Small intestine (tissue), 7 donors: ENCODE data around the gene CRTC2. TPM values are rescaled to one million over a fixed set of nuclear protein-coding genes. Genes with fewer than 3 reads are reported as not detected.
"Not testable (repeated sequence)": the region's sequence is repeated elsewhere in the genome, so short reads cannot be mapped to it uniquely, and the experiment has no call there.

Experiments used
- DNase-seq, 2 donors: peaks; one replicate each; pipeline versions ENCODE4 v3.0.0 to v3.0.0-alpha.2; 2013
- FAIRE-seq: peaks from 2 replicates; lab custom pipeline; 2012; peaks lifted over from hg19 to GRCh38; lab: Jason Lieb, UNC
- H3K27ac ChIP-seq, 3 donors: one replicate each; pipeline ENCODE4 v1.5.1; 2013; ENCODE audit warnings: low read length in 2 of 3, mild to moderate bottlenecking in 2 of 3, control low read depth in 1 of 3, inconsistent platforms in 1 of 3, low read depth in 1 of 3, moderate library complexity in 1 of 3
- H3K27me3 ChIP-seq, 3 donors: one replicate each; pipeline ENCODE4 v1.6.1; 2013; ENCODE audit warnings: low read length in 3 of 3, inconsistent platforms in 1 of 3; ENCODE audit not compliant: control insufficient read depth in 3 of 3, insufficient read depth in 3 of 3
- H3K36me3 ChIP-seq, 3 donors: one replicate each; pipeline ENCODE4 v1.6.1; 2013; ENCODE audit warnings: low read length in 3 of 3, inconsistent platforms in 1 of 3, low read depth in 1 of 3, mild to moderate bottlenecking in 1 of 3, moderate library complexity in 1 of 3; ENCODE audit not compliant: control insufficient read depth in 3 of 3, insufficient read depth in 2 of 3
- H3K4me1 ChIP-seq, 3 donors: one replicate each; pipeline ENCODE4 v1.6.1; 2013; ENCODE audit warnings: low read length in 2 of 3, inconsistent platforms in 1 of 3, low read depth in 1 of 3, mild to moderate bottlenecking in 1 of 3, moderate library complexity in 1 of 3; ENCODE audit not compliant: control insufficient read depth in 3 of 3, insufficient read depth in 2 of 3
- H3K4me3 ChIP-seq, 3 donors: one replicate each; pipeline ENCODE4 v1.5.1; 2013; ENCODE audit warnings: low read length in 3 of 3, control low read depth in 1 of 3, inconsistent platforms in 1 of 3, low read depth in 1 of 3, mild to moderate bottlenecking in 1 of 3, moderate library complexity in 1 of 3
- H3K9me3 ChIP-seq, 2 donors: one replicate each; pipeline ENCODE4 v1.6.1; 2013; ENCODE audit warnings: low read depth in 1 of 2, low read length in 1 of 2; ENCODE audit not compliant: control insufficient read depth in 2 of 2, insufficient read depth in 1 of 2
- WGBS, 3 donors: extraction: QIAGEN DNeasy Blood & Tissue Kit; methylation state at CpG; one replicate each; pipeline ENCODE4 v1.1.7; 2013; 5-methylcytosine and 5-hydroxymethylcytosine counted together
- polyA plus RNA-seq, 4 donors: library from polyadenylated mRNA; stranded (reverse) in 3 of 4; unstranded in 1 of 4; fragments of 200-250 nt in 3 of 4; fragments of 120-200 nt in 1 of 4; gene quantifications; one replicate each; pipeline versions ENCODE4 v1.2.1 to v1.2.3, GENCODE V29; 2013
- donor health status: healthy with polysubstance abuse.
- donor health status: control.
- donor health status: control.
- donor health status: Bipolar disorder and iron deficiency.
- donor health status: healthy.

CRTC2 gene
- polyA plus RNA-seq, 4 donors = 21.7 to 49.4 (median 33.3) TPM

DNA sequence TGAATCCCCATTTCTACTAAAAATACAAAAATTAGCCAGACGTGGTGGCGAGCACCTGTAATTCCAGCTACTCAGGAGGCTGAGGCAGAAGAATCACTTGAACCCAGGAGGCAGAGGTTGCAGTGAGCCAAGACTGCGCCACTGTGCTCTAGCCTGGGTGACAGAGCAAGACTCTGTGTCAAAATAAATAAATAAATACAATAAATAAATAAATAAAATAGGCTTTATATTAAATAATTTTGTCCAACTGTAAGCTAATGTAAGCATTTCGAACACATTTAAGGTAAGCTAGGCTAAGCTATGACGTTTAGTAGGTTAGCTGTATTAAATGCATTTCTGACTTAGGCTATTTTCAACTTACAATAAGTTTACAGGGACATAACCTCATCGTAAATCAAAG, 47.9 kb downstream of the CRTC2 start:
- H3K4me3 ChIP-seq, H3K9me3 ChIP-seq, DNase-seq, H3K27me3 ChIP-seq, FAIRE-seq, H3K4me1 ChIP-seq, H3K27ac ChIP-seq: not testable (repeated sequence)
- 78 to 86% (median 85%) methylated on average over 6 of the region's 6 CpGs for WGBS, 3 donors
- H3K36me3 ChIP-seq = peaks cover 0 to 24% (median 0%) of the 10 kb centered on the region in 3 donors

DNA sequence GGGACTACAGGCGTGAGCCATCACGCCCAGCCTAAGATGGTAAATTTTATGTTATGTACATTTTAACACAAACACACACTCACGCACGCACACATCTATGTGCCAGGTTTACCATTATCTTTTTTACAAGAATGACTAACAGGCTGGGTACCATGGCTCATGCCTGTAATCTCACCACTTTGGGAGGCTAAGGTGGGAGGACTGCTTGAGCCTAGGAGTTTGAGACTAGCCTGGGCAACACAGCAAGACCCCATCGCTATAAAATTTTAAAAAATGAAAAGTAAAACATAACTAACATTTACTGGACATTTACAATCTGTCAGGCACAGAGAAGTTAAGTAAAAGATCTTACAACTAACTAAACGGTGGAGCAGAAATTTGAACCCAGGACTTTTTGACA, 50.3 kb downstream of the CRTC2 start:
- H3K27me3 ChIP-seq = no peaks in the 10 kb centered on the region
- peaks cover 0 to 3% of the 10 kb centered on the region in 2 donors for H3K9me3 ChIP-seq
- no peak overlapping the region for H3K27ac ChIP-seq
- H3K36me3 ChIP-seq = peaks cover 0 to 26% (median 3%) of the 10 kb centered on the region in 3 donors
- DNase-seq (no peak), FAIRE-seq (no peak)
- WGBS, 3 donors = 93 to 94% (median 93%) methylated on average over 6 of the region's 6 CpGs
- no peaks in the 10 kb centered on the region for H3K4me1 ChIP-seq
- H3K4me3 ChIP-seq = no peak overlapping the region

DNA sequence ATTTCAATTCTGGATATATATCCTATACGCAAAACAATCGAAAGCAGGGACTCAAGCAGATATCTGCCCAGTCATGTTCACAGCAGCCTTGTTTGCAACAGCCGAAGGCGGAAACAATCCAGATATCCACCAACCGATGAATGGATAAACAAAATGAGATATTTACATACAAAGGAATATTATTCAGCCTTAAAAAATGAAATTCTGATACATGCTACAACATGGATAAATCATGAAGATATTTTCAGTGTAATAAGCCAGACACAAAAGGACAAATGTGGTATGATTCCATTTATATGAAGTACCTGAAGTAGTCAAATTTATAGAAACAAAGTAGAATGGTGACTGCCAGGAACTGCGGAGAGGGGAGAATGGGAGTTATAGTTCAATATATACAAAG, 51.3 kb downstream of the CRTC2 start:
- no peaks in the 10 kb centered on the region for H3K27me3 ChIP-seq
- no peaks in the 10 kb centered on the region for H3K4me1 ChIP-seq
- FAIRE-seq (no peak), DNase-seq (no peak)
- peaks cover 0 to 3% of the 10 kb centered on the region in 2 donors for H3K9me3 ChIP-seq
- H3K27ac ChIP-seq = no peak overlapping the region
- H3K36me3 ChIP-seq = peaks cover 0 to 27% (median 3%) of the 10 kb centered on the region in 3 donors
- H3K4me3 ChIP-seq = no peak overlapping the region
- WGBS, 3 donors = 89 to 97% (median 92%) methylated on average over 6 of the region's 6 CpGs

DNA sequence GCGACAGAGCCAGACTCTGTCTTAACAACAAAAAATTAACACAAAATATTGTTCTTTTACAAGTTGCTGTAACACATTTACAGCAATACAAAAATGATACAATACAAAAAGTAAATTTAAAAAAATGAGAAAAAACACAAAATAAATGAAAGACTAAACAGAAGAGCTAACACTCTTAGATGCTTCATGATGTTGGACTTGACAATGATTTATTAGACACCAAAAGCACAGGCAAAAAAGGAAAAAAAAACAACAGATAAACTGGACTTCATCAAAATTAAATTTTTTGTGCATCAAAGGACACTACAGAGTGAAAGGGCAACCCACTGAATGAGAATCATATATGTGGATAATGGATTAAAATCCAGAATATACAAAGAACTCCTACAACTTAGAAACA, 52.0 kb downstream of the CRTC2 start:
- FAIRE-seq (no peak), DNase-seq (no peak)
- Histone ChIP-seq H3K27ac (no peak overlapping the region), H3K9me3 (peaks cover 0 to 3% of the 10 kb centered on the region in 2 donors), H3K4me1 (no peaks in the 10 kb centered on the region), H3K4me3 (no peak overlapping the region), H3K36me3 (peaks cover 0 to 27% (median 3%) of the 10 kb centered on the region in 3 donors), H3K27me3 (no peaks in the 10 kb centered on the region)
- 96 to 100% (median 96%) methylated on average over 1 of the region's 1 CpG for WGBS, 3 donors

DNA sequence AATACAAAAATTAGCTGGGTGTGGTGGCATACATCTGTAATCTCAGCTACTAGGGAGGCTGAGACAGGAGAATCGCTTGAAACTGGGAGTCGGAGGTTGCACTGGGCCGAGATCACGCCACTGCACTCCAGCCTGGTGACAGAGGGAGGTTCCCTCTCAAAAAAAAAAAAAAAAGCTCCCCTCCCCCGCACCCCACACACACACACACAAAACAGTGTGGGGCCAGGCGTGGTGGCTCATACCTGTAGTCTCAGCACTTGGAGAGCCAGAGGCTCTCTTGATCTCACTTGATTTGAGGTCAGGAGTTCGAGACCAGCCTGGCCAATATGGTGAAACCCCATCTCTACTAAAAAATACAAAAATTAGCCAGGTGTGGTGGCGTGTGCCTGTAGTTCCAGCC, 52.5 kb downstream of the CRTC2 start:
- not testable (repeated sequence) for DNase-seq, H3K9me3 ChIP-seq, H3K27me3 ChIP-seq, H3K27ac ChIP-seq, H3K4me1 ChIP-seq, H3K4me3 ChIP-seq, FAIRE-seq
- 94 to 98% (median 97%) methylated on average over 7 to 8 of the region's 8 CpGs for WGBS, 3 donors
- H3K36me3 ChIP-seq = peaks cover 0 to 27% (median 3%) of the 10 kb centered on the region in 3 donors

DNA sequence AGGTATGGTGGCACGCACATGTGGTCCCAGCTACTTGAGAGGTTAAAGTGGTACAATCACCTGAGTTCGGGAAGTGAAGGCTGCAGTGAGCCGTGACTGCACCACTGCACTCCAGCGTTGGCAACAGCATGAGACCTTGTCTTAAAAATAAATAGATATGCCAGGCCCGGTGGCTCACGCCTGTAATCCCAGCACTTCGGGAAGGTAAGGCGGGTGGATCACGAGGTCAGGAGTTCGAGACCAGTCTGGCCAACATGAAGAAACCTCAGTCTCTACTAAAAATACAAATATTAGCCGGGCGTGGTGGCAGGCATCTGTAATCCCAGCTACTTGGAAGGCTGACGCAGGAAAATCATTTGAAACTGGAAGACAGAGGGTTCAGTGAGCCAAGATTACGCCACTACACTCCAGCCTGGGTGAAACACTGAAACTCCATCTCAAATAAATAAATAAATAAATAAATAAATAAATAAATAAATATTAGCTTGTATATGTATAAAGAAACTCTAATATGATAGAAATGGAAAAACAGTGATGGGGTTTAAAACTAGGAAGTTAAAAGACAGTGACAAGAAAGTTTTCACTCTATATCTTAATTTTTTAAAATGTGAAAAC, 54.5 kb downstream of the CRTC2 start:
- peaks cover 0 to 3% of the 10 kb centered on the region in 2 donors for H3K9me3 ChIP-seq
- DNase-seq (no peak), FAIRE-seq (no peak)
- 86 to 96% (median 95%) methylated on average over 14 of the region's 14 CpGs for WGBS, 3 donors
- no peak overlapping the region for H3K4me3 ChIP-seq
- no peak overlapping the region for H3K27ac ChIP-seq
- peaks cover 3 to 35% (median 3%) of the 10 kb centered on the region in 3 donors for H3K36me3 ChIP-seq
- H3K27me3 ChIP-seq = no peaks in the 10 kb centered on the region
- H3K4me1 ChIP-seq = no peaks in the 10 kb centered on the region

DNA sequence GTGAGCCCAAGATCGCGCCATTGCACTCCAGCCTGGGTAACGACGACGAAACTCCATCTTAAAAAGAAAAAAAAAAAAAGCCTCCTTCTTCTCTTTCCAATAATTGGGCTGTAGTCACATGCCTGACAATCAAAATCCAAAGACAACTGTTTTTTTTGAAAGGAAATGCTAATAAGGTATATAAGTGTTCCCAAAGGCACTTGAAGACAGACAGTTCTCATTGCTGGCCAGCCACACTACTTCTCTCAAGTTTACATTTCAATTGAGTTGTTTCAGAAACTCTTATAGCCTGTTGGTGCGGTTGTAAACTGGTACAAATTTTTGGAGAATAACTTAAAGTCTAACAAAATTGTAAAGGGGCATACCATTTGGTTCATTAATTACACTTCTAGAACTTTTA, 58.9 kb downstream of the CRTC2 start:
- Histone ChIP-seq H3K9me3 (no peaks in the 10 kb centered on the region), H3K4me1 (peaks cover 0 to 2% (median 0%) of the 10 kb centered on the region in 3 donors), H3K36me3 (peaks cover 3 to 39% (median 3%) of the 10 kb centered on the region in 3 donors), H3K27ac (no peak overlapping the region), H3K27me3 (no peaks in the 10 kb centered on the region), H3K4me3 (no peak overlapping the region)
- FAIRE-seq (no peak), DNase-seq (no peak)
- 92 to 98% (median 98%) methylated on average over 6 of the region's 6 CpGs for WGBS, 3 donors
